A549 (cell line): ENCODE data around the gene PNPLA3. TPM values are rescaled to one million over a fixed set of nuclear protein-coding genes. Genes with fewer than 3 reads are reported as not detected.

Experiments
- ATAC-seq, 2 experiments: fragments of 200-7000 bp in 1 of 2; fragments of >200 bp in 1 of 2; cut with Nextera tagmentation in 1 of 2; cut with Tn5 transposase in 1 of 2; 3 replicates each; pipeline versions ENCODE4 v1.8.0 to v1.9.1; 2018 to 2020; ENCODE audit warnings: mild to moderate bottlenecking in 1 of 2, moderate library complexity in 1 of 2
- CTCF ChIA-PET: fragments of 300-600 bp; sonication (Branson Sonifier 250); formaldehyde crosslinking; extraction: SDS; loops from one replicate; lab custom pipeline; 2021; ENCODE audit warnings: antibody characterized with exemption, inconsistent platforms; lab: Yijun Ruan, JAX
- POLR2A ChIA-PET: fragments of 350-600 bp; formaldehyde crosslinking; extraction: SDS; loops from one replicate; lab custom pipeline; 2021; ENCODE audit warnings: antibody characterized with exemption, inconsistent platforms; lab: Yijun Ruan, JAX
- DNase-seq, 2 experiments: peaks; one replicate each; pipeline versions ENCODE4 v3.0.0 to v3.0.0-alpha.2; 2011 to 2016; ENCODE audit warnings: low read depth in 1 of 2, low spot score in 1 of 2
- FAIRE-seq: peaks from 2 replicates; lab custom pipeline; 2011; peaks lifted over from hg19 to GRCh38; lab: Jason Lieb, UNC
- H3K27ac ChIP-seq, 2 experiments: fragments of >200 bp; sonication (Bioruptor Twin); formaldehyde crosslinking; 3 replicates each; pipeline ENCODE4 v1.5.1; 2016 to 2017
- H3K4me1 ChIP-seq: fragments of >200 bp; sonication (Bioruptor Twin); formaldehyde crosslinking; 3 replicates; pipeline ENCODE4 v1.6.1; 2016
- H3K4me2 ChIP-seq: fragments of >200 bp; sonication (Bioruptor Twin); formaldehyde crosslinking; 3 replicates; pipeline ENCODE4 v1.6.1; 2016
- H3K4me3 ChIP-seq: fragments of >200 bp; sonication (Bioruptor Twin); formaldehyde crosslinking; 3 replicates; pipeline ENCODE4 v1.5.1; 2016
- H3K9me3 ChIP-seq: fragments of >200 bp; sonication (Bioruptor Twin); formaldehyde crosslinking; 3 replicates; pipeline ENCODE4 v1.6.1; 2016
- ATOH8 ChIP-seq: fragments of 250-450 bp; sonication (Bioruptor Pico); IDR thresholded peaks from 2 replicates; pipeline ENCODE4 v1.5.0; 2020; ENCODE audit warnings: low read depth, mild to moderate bottlenecking, moderate library complexity
- CHD4 ChIP-seq: fragments of 200-600 bp; sonication (generic); IDR thresholded peaks from 2 replicates; pipeline ENCODE4 v1.6.1; 2016; ENCODE audit warnings: antibody characterized with exemption, mild to moderate bottlenecking, borderline replicate concordance
- EHF ChIP-seq: fragments of 250-450 bp; sonication (Bioruptor Pico); IDR thresholded peaks from 2 replicates; pipeline ENCODE4 v1.5.0; 2020; ENCODE audit warnings: mild to moderate bottlenecking
- FOSL2 ChIP-seq, 2 experiments: fragments of 450-650 bp in 1 of 2; fragments of >200 bp in 1 of 2; sonication (Bioruptor Twin) in 1 of 2; formaldehyde crosslinking; IDR thresholded peaks; 2 replicates each; pipeline versions ENCODE4 v1.5.0 to v1.6.1; 2016 to 2020; ENCODE audit warnings: mild to moderate bottlenecking in 1 of 2, moderate library complexity in 1 of 2
- HDAC2 ChIP-seq: fragments of 200-600 bp; sonication (generic); IDR thresholded peaks from 2 replicates; pipeline ENCODE4 v1.6.1; 2016
- HMGXB4 ChIP-seq: fragments of 250-450 bp; sonication (Bioruptor Pico); IDR thresholded peaks from 2 replicates; pipeline ENCODE4 v1.5.0; 2021; ENCODE audit warnings: mild to moderate bottlenecking, moderate library complexity, borderline replicate concordance
- HOXB13 ChIP-seq: fragments of 250-450 bp; sonication (Bioruptor Pico); IDR thresholded peaks from 2 replicates; pipeline ENCODE4 v1.5.0; 2020; ENCODE audit warnings: low read depth, mild to moderate bottlenecking, moderate library complexity
- HOXB5 ChIP-seq: fragments of 250-450 bp; sonication (Bioruptor Pico); IDR thresholded peaks from 2 replicates; pipeline ENCODE4 v1.5.0; 2020; ENCODE audit warnings: mild to moderate bottlenecking, moderate library complexity
- JUNB ChIP-seq: fragments of >200 bp; sonication (Bioruptor Twin); formaldehyde crosslinking; IDR thresholded peaks from 2 replicates; pipeline ENCODE4 v1.6.1; 2016
- MAX ChIP-seq: IDR thresholded peaks from 2 replicates; pipeline ENCODE4 v1.6.1; 2012
- MYC ChIP-seq: IDR thresholded peaks from 2 replicates; pipeline ENCODE4 v1.6.1; 2012; ENCODE audit warnings: mild to moderate bottlenecking, inconsistent platforms, low read length, improper control_type of control experiment, borderline replicate concordance
- NPAS2 ChIP-seq: fragments of 250-450 bp; sonication (Bioruptor Pico); IDR thresholded peaks from 2 replicates; pipeline ENCODE4 v1.8.0; 2022; ENCODE audit warnings: mild to moderate bottlenecking, moderate library complexity, borderline replicate concordance
- RCOR1 ChIP-seq: fragments of 150-350 bp; IDR thresholded peaks from 2 replicates; pipeline ENCODE4 v1.6.1; 2014; ENCODE audit warnings: antibody characterized with exemption, low read length, low read depth
- RFX5 ChIP-seq: fragments of 450-650 bp; IDR thresholded peaks from 2 replicates; pipeline ENCODE4 v1.7.1; 2014; ENCODE audit warnings: antibody characterized with exemption, mild to moderate bottlenecking, moderate library complexity
- TFCP2L1 ChIP-seq: fragments of 250-450 bp; sonication (Bioruptor Pico); IDR thresholded peaks from 2 replicates; pipeline ENCODE4 v1.5.0; 2021; ENCODE audit warnings: mild to moderate bottlenecking
- TP53 ChIP-seq: fragments of 250-450 bp; sonication (Bioruptor Pico); IDR thresholded peaks from 2 replicates; pipeline ENCODE4 v1.5.0; 2021; ENCODE audit warnings: mild to moderate bottlenecking, moderate library complexity
- USF2 ChIP-seq: fragments of 450-650 bp; IDR thresholded peaks from 2 replicates; pipeline ENCODE4 v1.6.1; 2014; ENCODE audit warnings: antibody characterized with exemption
- ZC3H11A ChIP-seq: fragments of 450-650 bp; IDR thresholded peaks from 2 replicates; pipeline ENCODE4 v1.6.1; 2014; ENCODE audit warnings: antibody characterized with exemption, mild to moderate bottlenecking
- ZNF302 ChIP-seq: fragments of 250-450 bp; sonication (Bioruptor Pico); IDR thresholded peaks from 2 replicates; pipeline ENCODE4 v1.9.0; 2021; ENCODE audit warnings: inconsistent platforms, mild to moderate bottlenecking, moderate library complexity
- WGBS: methylation state at CpG from one replicate; pipeline ENCODE4 v1.1.6; 2017; ENCODE audit errors: missing lambda C conversion rate; 5-methylcytosine and 5-hydroxymethylcytosine counted together
- polyA plus RNA-seq, 4 experiments: library from polyadenylated mRNA; depleted of rRNA in 3 of 4; stranded (reverse); fragments of >200 nt; fragmentation: RNase III in 1 of 4; extraction: RNeasy Plus Mini Kit Qiagen cat#74134 plus additional on column Dnase treatment in 1 of 4; gene quantifications; 2 replicates in 3 of 4; 3 replicates in 1 of 4; pipeline ENCODE4 v1.2.3, GENCODE V29; 2011 to 2017
- TF ChIP-seq, protein P1 (sequence below): fragments of >200 bp; sonication (Bioruptor Twin); formaldehyde crosslinking; IDR thresholded peaks from 3 replicates; pipeline ENCODE4 v1.6.1; 2016
- TF ChIP-seq, protein P2 (sequence below): fragments of >200 bp; sonication (Bioruptor Twin); formaldehyde crosslinking; IDR thresholded peaks from 2 replicates; pipeline ENCODE4 v1.6.1; 2016

Gene PNPLA3
- polyA plus RNA-seq, 2 of the 4 experiments (the other 2 are of a cell fraction) = 1.3 to 1.8 TPM

- WGBS = 21% methylated on average over 4 of the region's 8 CpGs
- no peak for TF ChIP-seq ZC3H11A
- TF ChIP-seq HMGXB4 = no peak
- TF ChIP-seq TP53 (CRISPR knock-in tag) = no peak
- no peak for TF ChIP-seq NPAS2 (CRISPR knock-in tag)
- TF ChIP-seq RCOR1 = no peak
- TF ChIP-seq RFX5 = no peak
- TF ChIP-seq FOSL2 (IDR thresholded peaks at IDR 0.05) = no peak
- no peak for TF ChIP-seq FOSL2 (CRISPR knock-in tag; IDR thresholded peaks at IDR 0.05)
- TF ChIP-seq HOXB5 (CRISPR knock-in tag) = no peak
- TF ChIP-seq, all 56 proteins: peak for 0
- POLR2A ChIA-PET = no interaction called here
- no peak overlapping the region for H3K4me3 ChIP-seq
- no peak overlapping the region for H3K4me2 ChIP-seq
- H3K4me1 ChIP-seq = peaks cover under 1% of the 10 kb centered on the region; the same call in 2 of the 3 replicates
- H3K9me3 ChIP-seq = no peaks in the 10 kb centered on the region
- CTCF ChIA-PET = interaction anchor here (0.9 to 6.5 kb wide), 5 partner anchors 14 to 643 kb away, joined by 3 to 97 read pairs (median 8); no protein-coding TSS in a partner anchor
- FAIRE-seq (no peak), ATAC-seq (no peak), DNase-seq (no peak)
- no peak overlapping the region for H3K27ac ChIP-seq
These were observed 37.4 kb upstream of the PNPLA3 start for GRCh38 chr22:43886231-43886630.

DNA sequence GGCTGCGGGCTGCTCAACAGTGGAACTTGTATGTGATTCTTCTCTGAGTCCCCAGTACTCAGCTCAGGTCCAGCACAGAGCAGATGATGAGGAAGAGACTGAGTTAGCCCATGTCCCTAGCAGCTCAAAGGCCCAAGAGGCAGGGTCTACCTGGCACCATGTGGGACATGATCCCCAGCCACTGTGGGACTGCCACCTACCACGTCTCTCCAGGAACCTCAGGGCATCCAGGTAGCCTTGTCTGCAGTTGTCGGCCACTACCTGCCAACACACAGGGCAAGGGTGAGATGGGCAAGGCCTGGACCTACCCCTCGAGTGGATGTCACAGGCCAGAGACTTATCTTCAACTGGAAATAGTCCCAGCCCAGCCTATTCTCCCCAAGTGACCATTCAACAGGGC is 36.2 kb upstream of the PNPLA3 start:
- DNase-seq = no peak
- CTCF ChIA-PET = interaction anchor here (1.0 to 6.5 kb wide), 4 partner anchors 13 to 57 kb away, joined by 3 to 97 read pairs (median 6); partner anchors contain the start of gene PNPLA3
- no peaks in the 10 kb centered on the region for H3K9me3 ChIP-seq
- H3K4me3 ChIP-seq = no peak overlapping the region
- TF ChIP-seq HDAC2 (no peak), HOXB13 (CRISPR knock-in tag) (no peak), TP53 (CRISPR knock-in tag) (no peak), NPAS2 (CRISPR knock-in tag) (no peak), HMGXB4 (no peak), MAX (no peak), EHF (CRISPR knock-in tag) (no peak), CHD4 (no peak), ATOH8 (no peak), JUNB (no peak), ZC3H11A (no peak), TFCP2L1 (CRISPR knock-in tag) (no peak), USF2 (no peak), MYC (no peak), ZNF302 (CRISPR knock-in tag) (no peak)
- TF ChIP-seq, protein P1, sequence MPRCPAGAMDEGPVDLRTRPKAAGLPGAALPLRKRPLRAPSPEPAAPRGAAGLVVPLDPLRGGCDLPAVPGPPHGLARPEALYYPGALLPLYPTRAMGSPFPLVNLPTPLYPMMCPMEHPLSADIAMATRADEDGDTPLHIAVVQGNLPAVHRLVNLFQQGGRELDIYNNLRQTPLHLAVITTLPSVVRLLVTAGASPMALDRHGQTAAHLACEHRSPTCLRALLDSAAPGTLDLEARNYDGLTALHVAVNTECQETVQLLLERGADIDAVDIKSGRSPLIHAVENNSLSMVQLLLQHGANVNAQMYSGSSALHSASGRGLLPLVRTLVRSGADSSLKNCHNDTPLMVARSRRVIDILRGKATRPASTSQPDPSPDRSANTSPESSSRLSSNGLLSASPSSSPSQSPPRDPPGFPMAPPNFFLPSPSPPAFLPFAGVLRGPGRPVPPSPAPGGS = no peak
- TF ChIP-seq, protein P2, sequence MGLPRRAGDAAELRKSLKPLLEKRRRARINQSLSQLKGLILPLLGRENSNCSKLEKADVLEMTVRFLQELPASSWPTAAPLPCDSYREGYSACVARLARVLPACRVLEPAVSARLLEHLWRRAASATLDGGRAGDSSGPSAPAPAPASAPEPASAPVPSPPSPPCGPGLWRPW = no peak
- no peak for ATAC-seq
- no peak overlapping the region for H3K27ac ChIP-seq
- 43% methylated on average over 3 of the region's 4 CpGs for WGBS
- peaks cover 3% of the 10 kb centered on the region; the same call in 2 of the 3 replicates for H3K4me1 ChIP-seq
- no peak overlapping the region for H3K4me2 ChIP-seq
- no peak for FAIRE-seq
- POLR2A ChIA-PET = no interaction called here
